ENCODE measurements around the gene EGFL7. TPM values are rescaled to one million over a fixed set of nuclear protein-coding genes. Genes with fewer than 3 reads are reported as not detected.

The EGFL7 gene
- 37.0 to 63.6 TPM (median 60.7 TPM) in 5 replicates for total RNA-seq (2022; extraction: Qiagen RNA extraction)

DNA sequence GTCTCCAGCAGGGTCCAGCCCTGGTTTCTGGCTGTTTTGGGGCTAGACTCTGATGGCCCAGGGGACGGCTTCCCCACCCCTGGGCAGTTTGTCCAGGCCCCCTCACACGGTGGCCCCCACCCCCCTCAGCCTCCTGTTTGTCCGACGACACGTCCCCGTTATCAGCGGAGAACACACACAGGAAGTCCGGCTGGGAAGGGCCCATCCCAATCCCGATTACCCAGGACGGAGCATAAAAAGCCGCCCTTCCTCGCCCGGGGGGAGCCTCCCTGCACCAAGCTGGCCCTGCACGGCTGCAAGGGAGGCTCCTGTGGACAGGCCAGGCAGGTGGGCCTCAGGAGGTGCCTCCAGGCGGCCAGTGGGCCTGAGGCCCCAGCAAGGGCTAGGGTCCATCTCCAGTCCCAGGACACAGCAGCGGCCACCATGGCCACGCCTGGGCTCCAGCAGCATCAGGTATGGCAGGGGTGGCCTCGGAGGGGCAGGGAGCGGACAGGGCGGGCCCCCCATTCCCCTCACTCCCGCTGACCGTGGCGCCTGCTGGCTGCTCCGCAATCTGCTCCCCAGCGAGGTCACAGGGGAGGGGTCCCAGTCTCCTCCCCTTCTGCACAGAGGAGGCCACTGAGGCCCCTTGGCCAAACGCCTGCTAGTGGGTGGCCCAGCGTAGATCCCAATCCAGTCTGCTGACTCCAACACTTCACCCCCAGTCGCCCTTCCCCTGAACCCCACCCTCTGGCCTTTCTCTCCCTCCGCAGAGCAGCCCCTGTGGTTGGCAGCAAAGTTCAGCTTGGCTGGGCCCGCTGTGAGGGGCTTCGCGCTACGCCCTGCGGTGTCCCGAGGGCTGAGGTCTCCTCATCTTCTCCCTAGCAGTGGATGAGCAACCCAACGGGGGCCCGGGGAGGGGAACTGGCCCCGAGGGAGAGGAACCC is at the start of gene EGFL7:
TSS of gene EGFL7 (plus strand) at position 261 of the 926 bp plus-strand sequence. CDS start 5,367 bp downstream, outside the sequence.

DNA sequence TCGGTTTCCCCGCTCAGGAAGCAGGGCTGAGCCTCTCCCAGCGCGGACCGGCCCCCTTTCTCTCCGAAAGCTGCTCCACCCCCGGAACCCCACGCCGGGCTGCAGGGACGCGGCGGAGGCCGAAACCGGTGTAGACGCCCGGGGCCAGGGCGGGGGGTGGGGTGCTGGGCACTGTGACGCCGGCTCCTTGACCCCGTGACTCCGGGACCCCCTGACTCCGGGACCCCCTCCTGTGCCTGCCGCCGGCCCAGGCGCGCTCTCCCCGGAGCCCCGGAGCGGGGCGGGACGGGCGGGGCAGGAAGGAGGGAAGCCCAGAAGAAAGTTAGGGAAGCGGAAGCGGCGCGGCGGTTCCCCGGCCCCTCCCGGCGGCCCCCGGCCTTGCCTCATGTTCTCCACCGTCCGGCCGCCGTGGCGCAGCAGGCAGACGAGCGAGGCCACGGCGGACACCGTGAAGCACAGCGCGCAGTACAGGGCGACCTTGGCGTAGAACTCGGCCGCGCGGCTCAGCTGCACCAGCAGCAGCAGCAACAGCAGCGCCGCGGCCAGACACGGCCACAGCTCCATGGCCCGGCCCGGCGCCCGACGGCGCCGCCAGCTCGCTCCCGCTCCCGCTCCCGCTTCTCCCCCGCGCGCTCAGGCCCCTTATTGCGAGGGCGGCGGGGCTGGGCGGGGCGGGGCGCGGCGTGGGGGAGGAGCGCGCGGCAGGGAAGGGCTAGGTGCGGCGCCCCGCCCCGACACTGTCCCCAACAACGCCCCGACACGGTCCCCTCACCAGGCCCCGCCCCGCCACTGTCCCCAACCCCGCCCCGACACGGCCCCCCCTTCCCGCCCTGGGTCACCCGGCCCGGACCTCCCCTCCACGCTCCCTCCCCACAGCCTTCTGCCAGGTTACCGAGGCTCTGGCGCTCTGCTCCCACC is 24.3 kb downstream of the EGFL7 start, which contains the start of gene AGPAT2:
TSS of gene AGPAT2 (minus strand) at position 664 of the 918 bp plus-strand sequence. CDS start at position 564, 100 bp downstream.

DNA sequence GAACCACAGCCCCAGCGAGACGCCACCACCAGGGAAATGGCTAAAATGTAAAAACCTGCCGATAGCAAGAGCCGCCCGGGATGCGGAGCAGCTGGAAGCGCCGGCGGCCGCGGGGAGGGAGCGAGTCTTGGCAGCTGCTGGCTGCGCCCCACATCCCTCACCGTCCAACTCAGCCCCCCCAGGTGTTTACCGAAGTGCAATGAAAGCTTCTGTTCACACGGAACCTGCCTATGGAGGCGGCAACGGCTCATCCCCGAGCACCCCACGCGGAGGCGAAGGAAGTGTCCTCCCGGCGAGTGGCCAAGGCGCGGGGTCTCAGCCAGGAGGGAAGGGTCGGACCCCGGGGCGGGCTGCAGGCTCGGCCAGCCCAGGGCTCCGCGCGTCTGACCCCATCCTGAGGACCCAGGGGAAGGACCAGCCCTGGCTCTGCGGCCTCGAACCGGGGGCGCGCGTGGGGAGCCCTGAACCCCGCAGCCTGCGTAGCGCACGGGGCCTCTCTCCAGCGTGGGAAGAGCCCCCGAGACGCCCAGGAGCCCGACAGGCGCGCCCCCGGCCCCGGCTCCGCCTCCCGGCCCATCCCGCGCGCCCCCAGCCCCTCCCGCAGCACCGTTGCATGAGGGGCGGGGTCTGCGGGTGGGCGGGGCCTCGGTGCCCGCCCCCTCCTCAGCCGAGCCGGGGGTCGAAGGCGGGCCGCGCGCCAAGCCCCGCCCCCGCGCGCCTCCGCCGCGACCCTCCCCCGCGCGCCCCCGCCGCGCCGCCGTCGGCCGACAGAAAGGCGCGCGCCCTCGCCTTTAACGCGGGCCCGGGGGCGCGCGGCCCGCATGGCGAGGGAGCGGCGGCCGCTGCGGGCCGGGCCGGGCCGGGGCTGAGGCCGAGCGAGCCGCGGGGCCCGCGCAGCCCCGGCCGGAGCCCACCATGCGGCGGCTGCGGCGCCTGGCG is 49.3 kb downstream of the EGFL7 start, which contains the start of gene DIPK1B:
TSS of gene DIPK1B (plus strand) at position 822 of the 939 bp plus-strand sequence. CDS start at position 916, 94 bp downstream.

Other genes starting within 250 kb of the EGFL7 start
- 12.6 to 22.4 TPM (median 21.8 TPM) in 5 replicates for gene INPP5E, start 223.1 kb upstream of the EGFL7 start, total RNA-seq (2022; extraction: Qiagen RNA extraction)
- gene SEC16A, start 179.9 kb upstream of the EGFL7 start, total RNA-seq (2022; extraction: Qiagen RNA extraction), result 57.9 to 65.6 TPM (median 61.0 TPM) in 5 replicates
- 7.6 to 13.4 TPM (median 12.4 TPM) in 5 replicates for gene NOTCH1, start 116.9 kb upstream of the EGFL7 start, total RNA-seq (2022; extraction: Qiagen RNA extraction)
- gene AGPAT2, start 24.5 kb downstream of the EGFL7 start, total RNA-seq (2022; extraction: Qiagen RNA extraction), result 63.9 to 116 TPM (median 109 TPM) in 5 replicates
- gene DIPK1B, start 49.7 kb downstream of the EGFL7 start, total RNA-seq (2022; extraction: Qiagen RNA extraction), result 6.8 to 10.9 TPM (median 10.1 TPM) in 5 replicates
- not detected in 5 replicates for gene LCN10, start 80.0 kb downstream of the EGFL7 start, total RNA-seq (2022; extraction: Qiagen RNA extraction)
- not detected in 5 replicates for gene LCN6, start 85.6 kb downstream of the EGFL7 start, total RNA-seq (2022; extraction: Qiagen RNA extraction)
- gene LCN8, start 95.3 kb downstream of the EGFL7 start, total RNA-seq (2022; extraction: Qiagen RNA extraction), result not detected in 5 replicates
- 0.02 TPM in 1 of 5 replicates, not detected in the others for gene LCN15, start 101.6 kb downstream of the EGFL7 start, total RNA-seq (2022; extraction: Qiagen RNA extraction)
- 61.4 to 77.3 TPM (median 75.3 TPM) in 5 replicates for gene TMEM141, start 128.4 kb downstream of the EGFL7 start, total RNA-seq (2022; extraction: Qiagen RNA extraction)
- 0.13 to 0.36 TPM (median 0.27 TPM) in 5 replicates for gene CCDC183, start 133.4 kb downstream of the EGFL7 start, total RNA-seq (2022; extraction: Qiagen RNA extraction)
- gene RABL6, start 145.0 kb downstream of the EGFL7 start, total RNA-seq (2022; extraction: Qiagen RNA extraction), result 59.9 to 89.6 TPM (median 80.8 TPM) in 5 replicates
- gene AJM1, start 179.6 kb downstream of the EGFL7 start, total RNA-seq (2022; extraction: Qiagen RNA extraction), result 3.3 to 4.7 TPM (median 4.6 TPM) in 5 replicates
- 284 to 346 TPM (median 322 TPM) in 5 replicates for gene PHPT1, start 186.5 kb downstream of the EGFL7 start, total RNA-seq (2022; extraction: Qiagen RNA extraction)
- 1.7 to 6.8 TPM (median 5.1 TPM) in 5 replicates for gene MAMDC4, start 189.4 kb downstream of the EGFL7 start, total RNA-seq (2022; extraction: Qiagen RNA extraction)
- 433 to 512 TPM (median 473 TPM) in 5 replicates for gene EDF1, start 203.4 kb downstream of the EGFL7 start, total RNA-seq (2022; extraction: Qiagen RNA extraction)
- gene TRAF2, start 223.6 kb downstream of the EGFL7 start, total RNA-seq (2022; extraction: Qiagen RNA extraction), result 47.5 to 74.7 TPM (median 64.9 TPM) in 5 replicates